Naive thymus-derived CD8-positive, alpha-beta T cell (primary cell): ENCODE measurements around the gene EIF3D. TPM values are rescaled to one million over a fixed set of nuclear protein-coding genes. Genes with fewer than 3 reads are reported as not detected.

Experiments used
- ATAC-seq, 2 donors: fragments of 150-1000 bp; cut with Tn5 transposase in 1 of 2; sonication (Bioruptor Pico), chemical (Tn5 transposase) in 1 of 2; 1 replicate in 1 of 2; 2 replicates in 1 of 2; pipeline ENCODE4 v1.10.0; 2021; ENCODE audit warnings: mild to moderate bottlenecking in 2 of 2, moderate library complexity in 2 of 2
- POLR2A ChIA-PET: fragments of 350-600 bp; sonication (Branson Sonifier 250); formaldehyde crosslinking; loops from one replicate; lab custom pipeline; 2021; ENCODE audit warnings: antibody characterized with exemption; lab: Charles Lee
- DNase-seq, 10 donors: peaks; one replicate each; pipeline versions ENCODE4 v3.0.0 to v3.0.0-alpha.2; 2020 to 2022
- H3K27ac Mint-ChIP-seq, 10 donors: one replicate each; pipeline ENCODE4 v1.8.0; 2020 to 2022; ENCODE audit warnings: mild to moderate bottlenecking in 10 of 10, mixed read lengths in 10 of 10, moderate library complexity in 4 of 10, inconsistent platforms in 1 of 10
- H3K27me3 Mint-ChIP-seq, 5 donors: one replicate each; pipeline ENCODE4 v1.8.0; 2021 to 2022; ENCODE audit warnings: mixed read lengths in 5 of 5
- H3K36me3 Mint-ChIP-seq, 3 donors: one replicate each; pipeline ENCODE4 v1.8.0; 2020 to 2022; ENCODE audit warnings: mixed read lengths in 3 of 3, mild to moderate bottlenecking in 2 of 3, inconsistent platforms in 1 of 3
- H3K4me1 Mint-ChIP-seq, 4 donors: one replicate each; pipeline ENCODE4 v1.8.0; 2021 to 2022; ENCODE audit warnings: mixed read lengths in 4 of 4
- H3K4me3 Mint-ChIP-seq, 10 donors: one replicate each; pipeline ENCODE4 v1.8.0; 2020 to 2022; ENCODE audit warnings: mild to moderate bottlenecking in 10 of 10, mixed read lengths in 10 of 10, moderate library complexity in 6 of 10, inconsistent platforms in 1 of 10
- H3K9me3 Mint-ChIP-seq, 9 donors: one replicate each; pipeline ENCODE4 v1.8.0; 2020 to 2022; ENCODE audit warnings: mixed read lengths in 9 of 9, mild to moderate bottlenecking in 3 of 9, inconsistent platforms in 1 of 9, moderate library complexity in 1 of 9
- polyA plus RNA-seq, 3 donors: library from polyadenylated mRNA; unstranded; fragments of 300-500 nt; fragmentation: Illumina TruSeq; gene quantifications; one replicate each; pipeline ENCODE4 v1.2.3, GENCODE V29; 2021
- total RNA-seq, 8 experiments: library from RNA in 2 of 8; stranded (reverse) in 2 of 8; gene quantifications; one replicate each; pipeline ENCODE4 v1.2.3 and lab custom pipeline; 2021 to 2026

Gene EIF3D
- total and polyA plus RNA-seq, 5 experiments from 2014 or later, result 129 to 276 (median 190) TPM

DNA sequence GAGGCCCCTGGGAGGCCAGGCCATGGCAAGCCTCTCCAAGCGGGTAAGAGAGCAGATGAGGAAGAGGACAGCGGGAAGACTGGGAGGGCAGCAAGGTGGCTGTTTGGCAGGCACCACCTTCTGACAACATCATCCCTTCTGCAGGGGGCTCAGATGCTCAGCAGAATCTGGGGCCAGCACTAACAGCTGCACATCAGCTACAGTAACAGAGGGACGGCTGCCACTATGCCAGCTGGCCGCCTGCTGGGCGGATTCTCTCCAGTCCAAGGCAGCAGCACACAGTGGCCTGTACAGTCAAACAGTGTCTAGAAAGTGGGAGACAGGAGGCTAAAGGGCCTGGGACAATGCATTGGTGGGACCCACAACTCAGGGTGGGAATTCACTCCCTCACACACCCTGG is 36.9 kb downstream of the EIF3D start:
- POLR2A ChIA-PET, result interaction anchor here (0.5 to 1.7 kb wide), 2 partner anchors 15 to 26 kb away, joined by 3 read pairs; partner anchors contain the start of gene FOXRED2
- peaks cover 0 to 17% (median 6%) of the 10 kb centered on the region in 4 donors for H3K4me1 Mint-ChIP-seq
- peaks cover 0 to 26% (median 8%) of the 10 kb centered on the region in 3 donors for H3K36me3 Mint-ChIP-seq
- no peak overlapping the region for H3K4me3 Mint-ChIP-seq
- H3K9me3 Mint-ChIP-seq, result no peaks in the 10 kb centered on the region
- ATAC-seq (no peak), DNase-seq (no peak)
- H3K27me3 Mint-ChIP-seq, result no peaks in the 10 kb centered on the region
- peak overlapping the region in 1 of 10 donors; percentile 69 for H3K27ac Mint-ChIP-seq

DNA sequence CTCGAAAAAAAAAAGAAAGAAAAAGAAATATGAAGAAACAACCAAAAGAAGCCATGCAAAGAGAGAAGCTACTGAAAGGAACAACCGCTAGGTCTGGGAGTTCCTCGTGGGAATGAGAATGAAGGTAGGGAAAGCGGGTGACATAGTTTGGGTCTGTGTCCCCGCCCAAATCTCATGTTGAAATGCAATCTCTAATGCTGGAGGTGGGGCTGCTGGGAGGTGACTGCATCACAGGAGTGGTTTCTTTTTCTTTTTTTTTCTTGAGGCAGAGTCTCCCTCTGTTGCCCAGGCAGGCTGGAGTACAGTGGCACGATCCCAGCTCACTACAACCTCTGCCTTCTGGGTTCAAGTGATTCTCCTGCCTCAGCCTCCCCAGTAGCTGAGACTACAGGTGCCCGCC is 37.8 kb downstream of the EIF3D start:
- Mint-ChIP-seq H3K27ac (no peak overlapping the region), H3K9me3 (no peaks in the 10 kb centered on the region), H3K4me1 (peaks cover 6 to 17% (median 8%) of the 10 kb centered on the region in 4 donors), H3K4me3 (no peak overlapping the region), H3K36me3 (peaks cover 0 to 18% (median 8%) of the 10 kb centered on the region in 3 donors), H3K27me3 (no peaks in the 10 kb centered on the region)
- no peak for ATAC-seq
- POLR2A ChIA-PET, result no interaction called here
- no peak for DNase-seq

DNA sequence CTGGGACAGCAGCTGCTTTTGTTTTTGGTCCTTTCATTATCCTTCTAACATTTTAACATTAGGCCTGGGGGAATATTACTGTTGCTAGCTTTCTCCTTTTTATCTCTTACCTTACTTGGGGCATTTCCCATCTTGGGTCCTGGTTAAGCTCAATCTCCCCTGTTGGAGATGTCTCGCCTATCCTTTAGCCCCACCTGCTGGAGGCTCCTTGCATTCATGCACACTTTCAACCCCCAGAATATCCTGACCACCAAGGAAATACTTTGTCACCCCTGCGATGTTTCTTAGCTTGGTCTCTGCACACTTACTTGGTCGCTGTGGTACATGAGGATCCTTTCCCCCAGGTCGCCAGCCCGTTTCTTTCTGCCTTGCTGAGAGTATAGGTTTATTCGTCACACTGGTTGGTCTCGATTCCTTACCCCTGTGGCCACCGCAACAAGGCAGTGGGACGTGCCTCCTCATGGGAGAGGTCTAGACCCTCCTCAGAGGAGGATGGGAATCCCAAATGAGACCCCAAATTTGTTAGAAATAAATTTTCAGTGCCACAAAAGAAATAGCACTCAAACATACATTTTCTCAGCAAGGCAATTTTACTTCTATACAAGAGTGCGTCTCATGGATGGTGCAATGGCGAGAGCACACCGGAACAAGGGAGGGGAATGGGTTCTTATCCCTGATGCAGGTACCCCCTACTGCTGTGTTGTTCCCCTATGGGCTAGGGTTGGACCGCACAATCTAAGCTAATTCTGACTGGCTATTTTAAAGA is 42.2 kb downstream of the EIF3D start:
- POLR2A ChIA-PET, result interaction anchor here (2.9 kb wide), 1 partner anchor 20 kb away, joined by 10 read pairs; the partner anchor contains the start of gene FOXRED2
- Mint-ChIP-seq H3K4me3 (no peak overlapping the region), H3K9me3 (no peaks in the 10 kb centered on the region), H3K4me1 (peaks cover 8 to 13% (median 10%) of the 10 kb centered on the region in 4 donors), H3K27ac (peak overlapping the region in 1 of 10 donors; percentile 0), H3K36me3 (peaks cover 0 to 6% (median 2%) of the 10 kb centered on the region in 3 donors), H3K27me3 (no peaks in the 10 kb centered on the region)
- ATAC-seq (no peak), DNase-seq (peak; percentile 47 to 83 (median 64))

GRCh38 chr22:36481393-36482168 is 47.4 kb downstream of the EIF3D start, which contains the start of gene TXN2:
TXN2 (minus strand) TSS chr22:36481640; CDS start chr22:36480837, 803 bp downstream.
- DNase-seq (peak; percentile 91 to 99 (median 98)), ATAC-seq (peak; percentile 89)
- Mint-ChIP-seq H3K36me3 (peaks cover 0 to 38% (median 6%) of the 10 kb centered on the region in 3 donors), H3K4me3 (peak within 1 kb of the TSS; percentile 91 to 98 (median 96)), H3K27me3 (no peaks in the 10 kb centered on the region), H3K27ac (peak within 1 kb of the TSS; percentile 90 to 99 (median 97)), H3K4me1 (peaks cover 17 to 33% (median 21%) of the 10 kb centered on the region in 4 donors), H3K9me3 (no peaks in the 10 kb centered on the region)
- POLR2A ChIA-PET, result interaction anchor here (0.7 to 2.9 kb wide), 31 partner anchors 10 to 323 kb away, joined by 3 to 28 read pairs (median 4); partner anchors contain the start of genes APOL2, EIF3D, FOXRED2 and MYH9

- H3K4me1 Mint-ChIP-seq, result peaks cover 14 to 33% (median 20%) of the 10 kb centered on the region in 4 donors
- peak overlapping the region; percentile 91 to 98 (median 96) for H3K4me3 Mint-ChIP-seq
- ATAC-seq (no peak), DNase-seq (no peak)
- no peaks in the 10 kb centered on the region for H3K9me3 Mint-ChIP-seq
- H3K27ac Mint-ChIP-seq, result peak overlapping the region; percentile 90 to 99 (median 97)
- H3K27me3 Mint-ChIP-seq, result no peaks in the 10 kb centered on the region
- POLR2A ChIA-PET, result interaction anchor here (1.0 to 2.9 kb wide), 18 partner anchors 11 to 193 kb away, joined by 3 to 28 read pairs (median 4); partner anchors contain the start of genes EIF3D, FOXRED2 and MYH9
- H3K36me3 Mint-ChIP-seq, result peaks cover 0 to 44% (median 8%) of the 10 kb centered on the region in 3 donors
Measured at GRCh38 chr22:36480941-36481392, 48.0 kb downstream of the EIF3D start.

GRCh38 chr22:36478966-36479365 is 50.0 kb downstream of the EIF3D start:
- Mint-ChIP-seq H3K4me1 (peaks cover 14 to 33% (median 20%) of the 10 kb centered on the region in 4 donors), H3K9me3 (no peaks in the 10 kb centered on the region), H3K27me3 (no peaks in the 10 kb centered on the region), H3K27ac (peak overlapping the region in 2 of 10 donors; percentile 16 to 53), H3K4me3 (peak overlapping the region in 1 of 10 donors; percentile 36), H3K36me3 (peaks cover 0 to 64% (median 18%) of the 10 kb centered on the region in 3 donors)
- DNase-seq, result no peak
- POLR2A ChIA-PET, result no interaction called here
- ATAC-seq, result no peak

DNA sequence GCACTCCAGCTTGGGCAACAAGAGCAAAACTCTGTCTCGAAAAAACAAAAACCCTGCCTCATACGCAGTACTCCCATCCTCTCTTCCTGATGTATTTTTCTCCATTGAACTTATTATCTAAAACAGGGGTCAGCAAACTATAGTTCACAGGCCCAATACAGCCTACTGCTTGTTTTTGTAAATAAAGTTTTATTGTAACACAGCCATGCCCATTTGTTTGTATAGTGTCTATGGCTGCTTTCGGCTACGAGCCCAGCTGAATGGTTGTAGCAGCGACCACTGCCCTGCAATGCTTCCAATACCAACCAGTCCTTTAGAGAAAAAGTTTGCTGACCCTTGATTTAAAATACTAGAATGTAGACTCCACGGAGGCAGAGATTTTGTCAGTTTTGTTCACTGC is 53.6 kb downstream of the EIF3D start:
- POLR2A ChIA-PET, result no interaction called here
- ATAC-seq, result no peak
- H3K4me3 Mint-ChIP-seq, result no peak overlapping the region
- DNase-seq, result no peak
- H3K4me1 Mint-ChIP-seq, result peaks cover 1 to 27% (median 7%) of the 10 kb centered on the region in 4 donors
- peak overlapping the region in 3 of 10 donors; percentile 6 to 85 (median 20) for H3K27ac Mint-ChIP-seq
- H3K9me3 Mint-ChIP-seq, result no peaks in the 10 kb centered on the region
- peaks cover 0 to 84% (median 25%) of the 10 kb centered on the region in 3 donors for H3K36me3 Mint-ChIP-seq
- H3K27me3 Mint-ChIP-seq, result no peaks in the 10 kb centered on the region

DNA sequence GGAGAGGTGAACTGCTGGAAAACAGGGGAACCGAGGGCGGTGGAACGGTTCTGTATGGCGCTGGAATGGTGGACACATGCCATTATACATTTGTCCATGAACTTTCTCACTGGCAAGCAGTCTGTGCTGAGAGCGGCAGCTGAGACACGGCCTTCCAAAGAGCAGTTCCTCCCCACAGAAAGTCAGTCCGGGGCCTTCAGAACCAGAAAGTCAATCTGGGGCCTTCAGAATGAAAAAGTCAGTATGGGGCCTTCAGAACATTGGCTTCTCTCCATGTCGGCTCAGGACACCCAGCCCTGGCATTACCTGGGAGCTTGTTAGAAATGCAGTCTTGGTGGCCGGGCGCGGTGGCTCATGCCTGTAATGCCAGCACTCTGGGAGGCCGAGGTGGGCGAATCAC is 56.3 kb downstream of the EIF3D start:
- peaks cover 0 to 66% (median 25%) of the 10 kb centered on the region in 3 donors for H3K36me3 Mint-ChIP-seq
- no peaks in the 10 kb centered on the region for H3K27me3 Mint-ChIP-seq
- DNase-seq, result no peak
- ATAC-seq, result no peak
- peaks cover 3 to 24% (median 13%) of the 10 kb centered on the region in 4 donors for H3K4me1 Mint-ChIP-seq
- POLR2A ChIA-PET, result interaction anchor here (0.6 to 0.9 kb wide), 2 partner anchors 87 to 125 kb away, joined by 4 read pairs; no protein-coding TSS in a partner anchor
- H3K27ac Mint-ChIP-seq, result peak overlapping the region in 3 of 10 donors; percentile 2 to 43 (median 18)
- H3K4me3 Mint-ChIP-seq, result no peak overlapping the region
- no peaks in the 10 kb centered on the region for H3K9me3 Mint-ChIP-seq

- H3K4me1 Mint-ChIP-seq, result peaks cover 8 to 30% (median 22%) of the 10 kb centered on the region in 4 donors
- POLR2A ChIA-PET, result interaction anchor here (1.1 to 4.1 kb wide), 6 partner anchors 10 to 170 kb away, joined by 3 to 28 read pairs (median 8); partner anchors contain the start of gene TXN2
- peak overlapping the region in 2 of 10 donors; percentile 22 to 31 for H3K27ac Mint-ChIP-seq
- no peaks in the 10 kb centered on the region for H3K27me3 Mint-ChIP-seq
- no peak overlapping the region for H3K4me3 Mint-ChIP-seq
- H3K9me3 Mint-ChIP-seq, result no peaks in the 10 kb centered on the region
- no peak for ATAC-seq
- peaks cover 0 to 60% (median 19%) of the 10 kb centered on the region in 3 donors for H3K36me3 Mint-ChIP-seq
- no peak for DNase-seq
Measured at GRCh38 chr22:36471341-36471821, 57.6 kb downstream of the EIF3D start.

DNA sequence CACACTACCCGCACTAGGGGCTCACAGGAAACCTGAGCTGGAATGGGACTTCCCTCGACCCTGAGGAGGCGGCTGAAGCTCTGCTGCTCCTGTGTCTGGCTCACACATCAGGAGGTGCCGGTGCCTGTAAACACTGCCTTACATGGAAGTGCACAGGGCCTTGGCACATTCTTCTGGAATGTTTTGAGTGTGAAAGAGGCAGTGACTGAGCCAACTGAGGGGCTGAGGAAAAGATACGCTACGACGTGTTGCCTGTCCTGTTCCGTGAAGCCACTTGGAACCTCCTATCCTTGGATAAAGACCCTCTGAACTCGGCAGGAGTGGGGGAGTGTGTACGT is 58.0 kb downstream of the EIF3D start:
- peaks cover 8 to 34% (median 24%) of the 10 kb centered on the region in 4 donors for H3K4me1 Mint-ChIP-seq

DNA sequence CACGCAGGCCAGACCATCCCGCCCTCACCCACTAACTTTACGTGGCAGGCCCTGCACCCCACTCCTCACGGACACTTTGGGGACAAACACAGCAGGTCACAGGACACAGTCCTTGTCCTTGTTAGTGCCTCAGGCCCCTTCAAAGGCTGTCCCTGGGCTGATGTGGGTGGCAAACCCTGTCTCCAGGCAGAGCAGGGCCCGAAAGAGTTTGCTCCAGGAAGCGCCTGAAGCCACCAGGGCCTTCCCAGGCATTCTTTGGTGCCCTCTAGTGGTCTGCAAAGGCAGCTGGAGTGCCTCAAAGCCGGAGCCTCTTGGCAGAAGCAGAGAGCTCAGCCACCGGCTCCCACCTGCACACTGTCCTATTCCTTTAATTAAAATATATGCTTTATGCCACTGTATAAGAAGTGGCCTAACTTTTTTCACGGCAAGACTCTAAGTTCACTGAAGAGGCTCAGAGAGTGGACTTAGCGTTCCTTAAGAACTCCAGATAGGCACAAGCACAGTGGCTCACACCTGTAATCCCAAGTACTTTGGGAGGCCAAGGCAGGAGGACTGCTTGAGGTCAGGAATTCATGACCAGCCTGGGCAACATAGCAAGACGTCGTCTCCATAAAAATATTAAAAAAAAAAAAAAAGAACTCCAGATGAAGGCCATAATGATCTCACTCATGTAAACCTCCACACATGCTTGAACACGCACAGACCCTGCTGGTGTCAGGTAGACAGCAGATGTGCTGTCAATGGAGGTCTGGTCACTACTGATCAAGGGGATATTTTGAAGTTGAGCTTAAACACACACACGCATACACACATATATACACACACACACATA is 58.6 kb downstream of the EIF3D start:
- H3K27me3 Mint-ChIP-seq, result no peaks in the 10 kb centered on the region

More for the DNA sequence above, 58.0 kb downstream of the EIF3D start:
- POLR2A ChIA-PET, result interaction anchor here (1.1 to 4.1 kb wide), 6 partner anchors 11 to 170 kb away, joined by 3 to 28 read pairs (median 8); partner anchors contain the start of gene TXN2
- Mint-ChIP-seq H3K36me3 (peaks cover 0 to 58% (median 17%) of the 10 kb centered on the region in 3 donors), H3K27me3 (no peaks in the 10 kb centered on the region), H3K9me3 (no peaks in the 10 kb centered on the region), H3K27ac (peak overlapping the region in 2 of 10 donors; percentile 21 to 54), H3K4me3 (no peak overlapping the region)
- DNase-seq, result no peak
- no peak for ATAC-seq

More for the DNA sequence above, 58.6 kb downstream of the EIF3D start:
- Mint-ChIP-seq H3K9me3 (no peaks in the 10 kb centered on the region), H3K4me3 (no peak overlapping the region), H3K4me1 (peaks cover 8 to 39% (median 25%) of the 10 kb centered on the region in 4 donors), H3K36me3 (peaks cover 0 to 53% (median 12%) of the 10 kb centered on the region in 3 donors), H3K27ac (peak overlapping the region; percentile 29 to 91 (median 84))
- POLR2A ChIA-PET, result interaction anchor here (0.6 to 4.1 kb wide), 15 partner anchors 9 to 169 kb away, joined by 3 to 28 read pairs (median 3); partner anchors contain the start of genes EIF3D, MYH9 and TXN2
- ATAC-seq (peak; percentile 98), DNase-seq (peak; percentile 59 to 92 (median 84))
